ENCODE results near the gene FFAR3. TPM values are rescaled to one million over a fixed set of nuclear protein-coding genes. Genes with fewer than 3 reads are reported as not detected.

Gene FFAR3
- total and polyA plus RNA-seq, 9 of the 15 experiments (the other 6 are each of a cell fraction or from before 2014, with no cell fraction given) = not detected

GRCh38 chr19:35317464-35318043 is 40.7 kb upstream of the FFAR3 start (continued):
- no peak for TF ChIP-seq ID3 (CRISPR knock-in tag; IDR thresholded peaks at IDR 0.05)
- TF ChIP-seq ID3 (tag; IDR thresholded peaks at IDR 0.05) = no peak
- 0 out of 2 replicates have a peak, but pooled peaks have one; percentile 61 for TF ChIP-seq ZNF830 (CRISPR knock-in tag; IDR thresholded peaks at IDR 0.05)
- no peak for TF ChIP-seq MTA1 (IDR thresholded peaks at IDR 0.05; ENCODE audit: borderline replicate concordance)
- no peak for TF ChIP-seq XRCC5 (IDR thresholded peaks at IDR 0.05; ENCODE audit: low read depth, low read length)
- TF ChIP-seq MEIS2 (IDR thresholded peaks at IDR 0.05; ENCODE audit: partially characterized antibody) = peak; percentile 50
- peak; percentile 56; the same call in 1 of the 2 replicates for TF ChIP-seq TAF7 (tag; IDR thresholded peaks at IDR 0.05)
- TF ChIP-seq HBP1 (CRISPR knock-in tag; IDR thresholded peaks at IDR 0.05) = no peak
- no peak for TF ChIP-seq ATF3 (IDR thresholded peaks at IDR 0.05)
- no peak for TF ChIP-seq ATF3 (CRISPR knock-in tag; conservative IDR thresholded peaks at IDR 0.05)
- peak in 1 of 3 experiments; percentile 42; a peak in 1 of 6 replicates for TF ChIP-seq ZBTB11 (CRISPR knock-in tag; IDR thresholded peaks at IDR 0.05)
- TF ChIP-seq HIVEP1 (CRISPR knock-in tag; IDR thresholded peaks at IDR 0.05) = no peak
- no peak for TF ChIP-seq ZFPM2 (CRISPR knock-in tag; IDR thresholded peaks at IDR 0.05)
- TF ChIP-seq ZNF253 (CRISPR knock-in tag; conservative IDR thresholded peaks at IDR 0.05) = no peak
- TF ChIP-seq SIN3B (IDR thresholded peaks at IDR 0.05; ENCODE audit: low read depth) = no peak
- no peak for TF ChIP-seq FOXJ3 (CRISPR knock-in tag; IDR thresholded peaks at IDR 0.05)
- no peak for TF ChIP-seq GTF2E2 (tag; IDR thresholded peaks at IDR 0.05)
- no peak for TF ChIP-seq ZNF140 (CRISPR knock-in tag; IDR thresholded peaks at IDR 0.05)
- TF ChIP-seq ZNF511 (CRISPR knock-in tag; IDR thresholded peaks at IDR 0.05) = no peak
- TF ChIP-seq ZNF696 (CRISPR knock-in tag; conservative IDR thresholded peaks at IDR 0.05) = no peak
- TF ChIP-seq E2F4 (CRISPR knock-in tag; IDR thresholded peaks at IDR 0.05; ENCODE audit: low read depth) = no peak
